Heart right ventricle (tissue), 16 donors: ENCODE results near the gene SULF2. TPM values are rescaled to one million over a fixed set of nuclear protein-coding genes. Genes with fewer than 3 reads are reported as not detected.

Experiments used
- ATAC-seq, 8 donors: fragments of 200-7000 bp; cut with Tn5 transposase; one replicate each; pipeline ENCODE4 v1.9.1; 2020; ENCODE audit warnings: mild to moderate bottlenecking in 8 of 8, moderate library complexity in 8 of 8, moderate number of reproducible peaks in 1 of 8
- DNase-seq, 2 donors: peaks; one replicate each; pipeline ENCODE4 v3.0.0-alpha.2; 2020
- H3K27ac ChIP-seq, 10 donors: fragments of 200-600 bp; sonication (generic) in 2 of 10; one replicate each; pipeline versions ENCODE4 v1.5.0 to v1.8.0; 2020 to 2022; ENCODE audit warnings: mild to moderate bottlenecking in 3 of 10
- H3K27me3 ChIP-seq, 7 donors: fragments of 200-600 bp; one replicate each; pipeline ENCODE4 v1.8.0; 2021 to 2022; ENCODE audit warnings: mild to moderate bottlenecking in 2 of 7
- H3K36me3 ChIP-seq, 9 donors: fragments of 200-600 bp; sonication (generic) in 1 of 9; one replicate each; pipeline versions ENCODE4 v1.5.0 to v1.8.0; 2020 to 2022; ENCODE audit warnings: mild to moderate bottlenecking in 2 of 9
- H3K4me1 ChIP-seq, 9 donors: fragments of 200-600 bp; sonication (generic) in 1 of 9; one replicate each; pipeline versions ENCODE4 v1.5.0 to v1.8.0; 2020 to 2022; ENCODE audit warnings: mild to moderate bottlenecking in 4 of 9
- H3K4me3 ChIP-seq, 10 donors: fragments of 200-600 bp; sonication (generic) in 2 of 10; one replicate each; pipeline versions ENCODE4 v1.5.0 to v1.8.0; 2020 to 2022; ENCODE audit warnings: mild to moderate bottlenecking in 7 of 10, moderate library complexity in 2 of 10
- H3K9me3 ChIP-seq, 11 donors: fragments of 200-600 bp in 10 of 11; sonication (generic) in 2 of 11; one replicate each; pipeline versions ENCODE4 v1.5.0 to v1.8.0; 2013 to 2022; ENCODE audit warnings: mild to moderate bottlenecking in 2 of 11, control low read depth in 1 of 11, moderate library complexity in 1 of 11
- CTCF ChIP-seq, 9 donors: fragments of 200-600 bp; sonication (generic) in 2 of 9; IDR thresholded peaks; one replicate each; pipeline versions ENCODE4 v1.5.0 to v1.8.0; 2021 to 2022; ENCODE audit warnings: antibody characterized with exemption in 9 of 9, mild to moderate bottlenecking in 5 of 9, moderate library complexity in 1 of 9
- WGBS, 2 donors: extraction: QIAGEN DNeasy Blood & Tissue Kit; methylation state at CpG; one replicate each; pipeline ENCODE4 v1.1.7; 2013; ENCODE audit warnings: inconsistent platforms in 1 of 2; 5-methylcytosine and 5-hydroxymethylcytosine counted together
- intact Hi-C, 10 donors: fragments of 100-400 bp; cut with DNase I; formaldehyde crosslinking; loops; one replicate each; pipeline versions ENCODE4 v1.11.1 to v1.14.2; 2022
- polyA plus RNA-seq, 2 donors: library from polyadenylated mRNA; stranded (reverse); fragments of 200-250 nt; gene quantifications; one replicate each; pipeline ENCODE4 v1.2.3, GENCODE V29; 2013
- total RNA-seq, 10 donors: library from RNA; stranded (reverse); fragmentation: NEBNext Ultra II Directional in 3 of 10; extraction: Animal tissue kit (Norgen Biotek cat#: 25700) in 3 of 10; gene quantifications; one replicate each; pipeline versions ENCODE4 v1.2.1 to v1.2.4, GENCODE V29; 2021 to 2023
- donor health status: Arrhythmogenic right ventricular cardiomyopathy.
- donor health status: ischemic (EF 13 %, LVEDD 7.1; RV severe dilation, severe dysfunction).
- donor health status: healthy with polysubstance abuse.
- donor health status: DM: no; HTN: yes; CAD: no.
- donor health status: DM: no; HTN: no; CAD: no.
- donor health status: ischemic (EF 25% LVEDD 6.9; RV normal size, moderate dysfunction).
- donor health status: ischemic (EF 25% LVEDD 5.7; RV mildly dilated, moderate dysfunction).
- donor health status: healthy.
- donor health status: DM: yes; HTN: yes; CAD: no.
- donor health status: Ischemic cardiomyopathy.
- donor health status: ischemic (EF 35%, LVEDD 5.7; RV mildly dilated, moderate dysfunction).
- donor health status: nonischemic (EF 11% LVEDD 7.7; RV severe dilation, severe dysfunction).
- donor health status: DM: yes; HTN: yes; CAD: no.
- donor health status: PGD.
- donor health status: ischemic (EF 29% LVEDD 5.4; RV normal size, mild dysfunction).
- donor health status: nonischemic (EF 23%, LVEDD 6.1; RV moderate dilation, normal function).

SULF2 gene
- total and polyA plus RNA-seq, 12 donors, result 16.7 to 40.6 (median 26.4) TPM

GRCh38 chr20:47727170-47727880, 58.0 kb downstream of the SULF2 start:
- peak; percentile 53 to 83 (median 78) for ATAC-seq
- peak; percentile 32 to 41 for DNase-seq
- Histone ChIP-seq H3K9me3 (no peaks in the 10 kb centered on the region), H3K4me3 (peak overlapping the region in 1 of 10 donors; percentile 20), H3K36me3 (peaks cover 0 to 20% (median 0%) of the 10 kb centered on the region in 9 donors), H3K4me1 (peaks cover 0 to 34% (median 5%) of the 10 kb centered on the region in 9 donors), H3K27me3 (no peaks in the 10 kb centered on the region), H3K27ac (peak overlapping the region in 6 of 10 donors; percentile 30 to 85 (median 48))
- intact Hi-C loops, result loop anchor here in 8 of 10 donors (2.0 to 10.0 kb wide), 5 partner anchors 55 to 895 kb away; partner anchors contain the start of gene SULF2 (in 1 of the 8)
- WGBS, 2 donors, result 68 to 70% methylated on average over 18 of the region's 18 CpGs
- TF ChIP-seq CTCF (IDR thresholded peaks at IDR 0.05), result no peak

GRCh38 chr20:47726632-47727031, 58.6 kb downstream of the SULF2 start:
- Histone ChIP-seq H3K36me3 (peaks cover 0 to 17% (median 0%) of the 10 kb centered on the region in 9 donors), H3K27ac (peak overlapping the region in 3 of 10 donors; percentile 30 to 85 (median 43)), H3K4me1 (peaks cover 0 to 34% (median 5%) of the 10 kb centered on the region in 9 donors), H3K4me3 (no peak overlapping the region), H3K9me3 (no peaks in the 10 kb centered on the region), H3K27me3 (no peaks in the 10 kb centered on the region)
- WGBS, 2 donors, result 91% methylated on average over 7 of the region's 7 CpGs
- ATAC-seq (no peak), DNase-seq (no peak)
- intact Hi-C loops, result loop anchor here in 8 of 10 donors (2.0 to 10.0 kb wide), 5 partner anchors 56 to 896 kb away; partner anchors contain the start of gene SULF2 (in 1 of the 8)
- no peak for TF ChIP-seq CTCF (IDR thresholded peaks at IDR 0.05)

- intact Hi-C loops, result loop anchor here in 8 of 10 donors (2.0 to 10.0 kb wide), 6 partner anchors 57 to 897 kb away; partner anchors contain the start of gene SULF2 (in 1 of the 8)
- H3K27ac ChIP-seq, result no peak overlapping the region
- ATAC-seq (peak; percentile 29 to 80 (median 69)), DNase-seq (peak; percentile 41 to 76)
- H3K4me1 ChIP-seq, result peaks cover 0 to 40% (median 5%) of the 10 kb centered on the region in 9 donors
- H3K9me3 ChIP-seq, result no peaks in the 10 kb centered on the region
- peaks cover 0 to 7% (median 0%) of the 10 kb centered on the region in 9 donors for H3K36me3 ChIP-seq
- TF ChIP-seq CTCF (IDR thresholded peaks at IDR 0.05), result peak; percentile 77 to 92 (median 87)
- H3K27me3 ChIP-seq, result no peaks in the 10 kb centered on the region
- 58 to 59% methylated on average over 18 of the region's 18 CpGs for WGBS, 2 donors
- no peak overlapping the region for H3K4me3 ChIP-seq
These were observed 59.9 kb downstream of the SULF2 start for GRCh38 chr20:47725248-47725973.

GRCh38 chr20:47724910-47725247, 60.4 kb downstream of the SULF2 start:
- no peak overlapping the region for H3K4me3 ChIP-seq
- H3K4me1 ChIP-seq, result peaks cover 0 to 40% (median 5%) of the 10 kb centered on the region in 9 donors
- peaks cover 0 to 2% (median 0%) of the 10 kb centered on the region in 9 donors for H3K36me3 ChIP-seq
- WGBS, 2 donors, result 90 to 93% methylated on average over 5 of the region's 5 CpGs
- no peak for ATAC-seq
- DNase-seq, result no peak
- no peaks in the 10 kb centered on the region for H3K27me3 ChIP-seq
- no peak overlapping the region for H3K27ac ChIP-seq
- intact Hi-C loops, result loop anchor here in 8 of 10 donors (2.0 to 10.0 kb wide), 6 partner anchors 57 to 897 kb away; partner anchors contain the start of gene SULF2 (in 1 of the 8)
- no peaks in the 10 kb centered on the region for H3K9me3 ChIP-seq
- no peak for TF ChIP-seq CTCF (IDR thresholded peaks at IDR 0.05)
